AG04449 (cell line): ENCODE results near the gene SVEP1.
A peak's percentile ranks its signal among the peaks of the same experiment; 100 is the strongest.

Experiments used
- CTCF ChIA-PET: fragments of 350-600 bp; formaldehyde crosslinking; extraction: SDS; loops from one replicate; lab custom pipeline; 2021; ENCODE audit warnings: antibody characterized with exemption; lab: Yijun Ruan, JAX
- POLR2A ChIA-PET: fragments of 400-600, 350-600 bp; formaldehyde crosslinking; extraction: SDS; loops from one replicate; lab custom pipeline; 2020; ENCODE audit warnings: antibody characterized with exemption, inconsistent platforms; lab: Yijun Ruan, JAX
- DNase-seq: peaks from one replicate; pipeline ENCODE4 v3.0.0-alpha.2; 2010; ENCODE audit warnings: low read depth, low spot score
- H3K4me3 ChIP-seq: 2 replicates; pipeline ENCODE4 v1.5.1; 2011; ENCODE audit warnings: low read depth, mild to moderate bottlenecking, control low read depth, low read length
- CTCF ChIP-seq: IDR thresholded peaks from one replicate; pipeline ENCODE4 v1.5.1; 2011; ENCODE audit warnings: mild to moderate bottlenecking, moderate library complexity, low read length, control low read depth, inconsistent platforms; ENCODE audit not compliant: insufficient read depth; ENCODE audit errors: missing control alignments

Gene SVEP1

GRCh38 chr9:110440172-110440571, 139.4 kb downstream of the SVEP1 start:
- TF ChIP-seq CTCF, result no peak
- CTCF ChIA-PET, result interaction anchor here (0.9 to 1.8 kb wide), 3 partner anchors 11 to 183 kb away, joined by 3 to 16 read pairs (median 9); no protein-coding TSS in a partner anchor
- POLR2A ChIA-PET, result interaction anchor here (1.3 kb wide), 1 partner anchor 184 kb away, joined by 5 read pairs; the partner anchor contains the start of gene TXN

GRCh38 chr9:110432253-110432652, 147.3 kb downstream of the SVEP1 start:
- POLR2A ChIA-PET, result interaction anchor here (0.7 kb wide), 1 partner anchor 283 kb away, joined by 3 read pairs; no protein-coding TSS in a partner anchor
- TF ChIP-seq CTCF, result no peak
- CTCF ChIA-PET, result interaction anchor here (2.0 kb wide), 1 partner anchor 191 kb away, joined by 13 read pairs; no protein-coding TSS in a partner anchor
- no peak for DNase-seq
- H3K4me3 ChIP-seq, result no peak overlapping the region

More at GRCh38 chr9:110440172-110440571, 139.4 kb downstream of the SVEP1 start:
- H3K4me3 ChIP-seq, result no peak overlapping the region
- DNase-seq, result peak; percentile 75

- peak; percentile 2 for TF ChIP-seq CTCF
These were observed 150.1 kb downstream of the SVEP1 start for GRCh38 chr9:110429453-110429852.

GRCh38 chr9:110427497-110428104, 151.9 kb downstream of the SVEP1 start:
- H3K4me3 ChIP-seq, result no peak overlapping the region
- CTCF ChIA-PET, result interaction anchor here (0.7 to 4.0 kb wide), 19 partner anchors 9 to 608 kb away, joined by 3 to 57 read pairs (median 5); no protein-coding TSS in a partner anchor
- POLR2A ChIA-PET, result no interaction called here
- peak; percentile 60 for TF ChIP-seq CTCF
- DNase-seq, result no peak

More at GRCh38 chr9:110429453-110429852, 150.1 kb downstream of the SVEP1 start:
- DNase-seq, result no peak
- H3K4me3 ChIP-seq, result no peak overlapping the region
- CTCF ChIA-PET, result interaction anchor here (0.8 to 4.0 kb wide), 6 partner anchors 11 to 246 kb away, joined by 3 to 57 read pairs (median 10); no protein-coding TSS in a partner anchor
- POLR2A ChIA-PET, result no interaction called here

GRCh38 chr9:110426052-110426709, 153.4 kb downstream of the SVEP1 start:
- CTCF ChIA-PET, result interaction anchor here (0.6 to 4.0 kb wide), 3 partner anchors 46 to 198 kb away, joined by 3 to 44 read pairs (median 4); no protein-coding TSS in a partner anchor
- DNase-seq, result no peak
- POLR2A ChIA-PET, result no interaction called here
- peak; percentile 21 for TF ChIP-seq CTCF
- no peak overlapping the region for H3K4me3 ChIP-seq

- no peak for TF ChIP-seq CTCF
- POLR2A ChIA-PET, result no interaction called here
- CTCF ChIA-PET, result interaction anchor here (1.8 kb wide), 1 partner anchor 13 kb away, joined by 6 read pairs; no protein-coding TSS in a partner anchor
- no peak for DNase-seq
- H3K4me3 ChIP-seq, result no peak overlapping the region
These were observed 165.1 kb downstream of the SVEP1 start for GRCh38 chr9:110414471-110414870.
